HG03575 (cell line): Measurements from ENCODE around the gene MEF2B.
"Not testable (repeated sequence)": the region's sequence is repeated elsewhere in the genome, so short reads cannot be mapped to it uniquely, and the experiment has no call there.

Experiments
- ATAC-seq: cut with Tn5 transposase; IDR thresholded peaks from one replicate; pipeline ENCODE4 v1.9.1; 2021; ENCODE audit not compliant: unreplicated experiment, insufficient number of reproducible peaks, low FRiP score; ENCODE audit errors: extremely low read depth

MEF2B gene

DNA sequence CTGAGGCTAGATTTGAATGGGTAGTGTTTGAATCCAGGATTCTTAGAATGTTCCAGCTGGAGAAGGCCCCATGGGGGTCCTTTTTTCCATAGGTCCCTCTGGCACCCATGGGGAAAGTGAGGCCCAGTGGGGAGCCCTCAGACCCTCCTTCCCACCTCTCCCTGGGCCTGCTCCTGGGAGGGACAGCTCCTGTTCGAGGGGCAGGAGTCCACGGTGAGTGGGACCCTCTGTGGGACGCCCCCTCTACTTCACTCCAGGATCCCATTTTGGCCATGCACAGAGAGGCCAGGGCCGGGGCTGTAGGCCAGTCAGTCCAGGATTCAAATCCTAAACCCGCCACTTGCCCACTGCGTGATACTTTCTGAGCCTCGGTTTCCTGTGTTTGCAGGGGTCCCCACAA lies 7.6 kb downstream of the MEF2B start:
- no peak for ATAC-seq

DNA sequence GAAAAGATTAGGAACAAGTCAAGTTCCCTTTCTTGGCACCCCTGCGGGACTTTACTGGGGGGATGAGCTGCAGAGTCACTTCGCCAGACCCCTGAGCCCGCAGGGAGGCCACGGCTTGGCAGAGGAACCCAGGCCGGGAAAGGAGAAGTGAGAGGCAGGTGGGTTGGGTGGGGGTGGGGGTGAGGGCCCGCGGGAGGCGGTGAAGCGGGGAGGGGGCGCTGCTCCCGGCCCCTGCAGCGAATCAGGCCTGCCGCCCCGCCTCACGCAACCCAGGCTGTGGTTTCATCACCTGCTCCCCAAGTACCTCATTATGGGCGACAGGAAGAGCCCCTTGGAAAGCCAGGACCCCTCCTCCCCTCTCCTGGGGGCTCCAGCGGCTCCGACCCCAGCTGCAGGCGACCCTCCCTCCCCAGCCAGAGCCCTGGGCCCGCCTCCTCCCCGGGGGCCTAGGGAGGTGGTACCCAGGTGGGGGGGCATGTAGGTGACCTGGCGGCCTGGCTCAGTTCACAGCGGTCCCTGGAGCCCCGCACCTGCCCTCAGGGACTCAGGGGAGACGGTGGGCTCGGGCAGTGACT lies 9.5 kb downstream of the MEF2B start:
- no peak for ATAC-seq

DNA sequence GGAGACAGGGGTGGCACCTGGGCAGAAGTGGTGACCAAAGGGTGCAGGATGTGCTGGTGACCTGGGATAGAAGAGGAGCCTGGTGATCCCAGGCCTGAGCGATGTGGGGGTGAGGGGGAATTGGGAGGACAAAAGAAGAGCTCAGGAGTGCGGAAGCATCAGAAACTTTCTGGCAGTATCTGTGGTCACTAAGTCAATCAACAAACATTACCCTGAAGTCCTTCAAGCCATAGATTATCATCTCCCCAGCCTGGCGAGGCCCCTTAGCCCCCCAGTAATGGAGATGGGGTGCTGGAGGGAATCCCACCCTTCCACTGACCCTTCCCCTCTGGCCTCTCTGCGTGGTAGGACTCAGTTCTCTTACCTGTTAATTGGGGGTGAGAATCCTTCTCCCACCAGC lies 10.5 kb downstream of the MEF2B start:
- ATAC-seq, result no peak

DNA sequence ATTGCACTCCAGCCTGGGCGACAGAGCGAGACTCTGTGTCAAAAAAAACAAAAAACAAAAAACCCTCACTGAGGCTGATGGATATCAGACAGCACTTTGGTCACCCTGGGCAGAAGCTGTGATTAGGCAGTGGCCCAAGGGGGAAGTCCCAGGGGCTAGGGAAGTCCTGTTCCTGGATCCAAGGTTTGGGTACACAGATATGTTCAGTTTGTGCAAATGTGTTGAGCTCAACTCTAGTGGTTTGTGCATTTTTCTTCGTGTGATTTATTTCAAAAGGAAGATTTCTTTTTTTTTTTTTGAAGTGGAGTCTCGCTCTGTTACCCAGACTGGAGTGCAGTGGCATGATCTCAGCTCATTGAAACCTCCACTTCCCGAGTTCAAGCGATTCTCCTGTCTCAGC lies 12.3 kb downstream of the MEF2B start:
- ATAC-seq, result no peak

DNA sequence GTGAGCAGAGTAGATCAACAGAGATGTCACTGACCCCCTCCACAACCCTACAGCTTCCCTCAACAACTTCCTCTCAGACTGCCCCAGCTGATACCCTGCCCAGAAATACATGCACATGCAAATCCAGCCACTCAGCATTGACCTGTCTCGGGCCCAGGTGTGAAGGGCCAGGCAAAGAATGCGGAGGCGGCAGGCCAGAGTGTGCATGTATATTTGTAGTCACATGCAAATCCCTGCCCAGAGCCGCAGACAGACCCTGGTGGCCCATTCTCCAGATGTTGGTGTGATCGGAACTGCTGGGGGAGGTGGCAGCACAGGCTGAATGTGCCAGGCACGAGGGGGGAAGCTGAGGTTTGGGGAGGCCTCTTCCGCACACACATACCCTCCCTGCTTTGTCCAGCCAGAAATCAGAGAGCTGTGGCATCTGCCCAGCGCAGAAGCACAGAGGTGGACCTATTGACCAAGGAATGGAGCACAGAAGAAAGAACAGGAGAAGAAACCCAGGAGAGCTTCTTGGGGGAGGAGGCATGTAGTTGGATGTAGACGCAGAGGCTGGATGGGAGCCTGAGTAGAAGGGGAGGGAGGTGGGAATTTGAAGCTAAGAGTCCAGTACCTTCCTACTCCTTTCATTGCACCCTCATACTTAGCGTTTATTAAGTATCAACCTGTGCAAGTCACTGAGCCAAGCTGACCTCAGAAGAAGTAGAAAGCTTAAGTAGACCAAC lies 14.4 kb downstream of the MEF2B start:
- no peak for ATAC-seq

DNA sequence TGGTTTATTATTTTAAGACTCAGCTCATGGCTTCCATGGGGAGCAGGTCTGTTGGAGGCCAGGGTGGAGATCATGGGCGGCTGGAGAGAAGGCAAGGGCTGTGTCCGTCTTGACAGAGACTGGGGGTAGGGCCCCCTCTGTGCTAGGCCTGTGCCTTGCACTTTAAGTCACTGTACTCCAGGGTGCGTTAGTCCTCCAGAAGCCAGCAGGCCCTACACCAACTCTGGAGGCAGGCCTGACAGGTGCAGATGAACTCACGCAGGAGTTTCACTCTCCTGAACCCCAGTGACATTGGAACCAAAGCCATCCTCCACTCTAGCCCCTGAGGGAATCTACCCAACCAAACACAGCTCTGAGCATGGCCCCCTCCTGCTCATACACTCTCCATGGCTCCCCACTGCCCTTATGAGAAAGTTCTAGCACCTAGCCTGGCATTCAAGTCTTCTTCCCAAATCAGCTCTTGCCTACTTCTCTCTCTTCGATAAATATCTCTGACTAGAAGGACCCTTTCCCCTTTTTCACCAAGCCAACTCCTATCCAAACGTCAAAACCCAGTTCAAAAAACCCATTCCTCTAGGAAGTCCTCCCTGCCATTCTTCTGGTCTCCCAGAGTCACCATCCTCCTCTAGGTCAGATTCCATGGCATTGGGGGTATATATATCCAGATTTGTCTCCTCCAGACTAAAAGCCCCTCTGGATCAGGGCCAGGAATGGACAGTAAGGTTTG lies 15.1 kb downstream of the MEF2B start:
- no peak for ATAC-seq

DNA sequence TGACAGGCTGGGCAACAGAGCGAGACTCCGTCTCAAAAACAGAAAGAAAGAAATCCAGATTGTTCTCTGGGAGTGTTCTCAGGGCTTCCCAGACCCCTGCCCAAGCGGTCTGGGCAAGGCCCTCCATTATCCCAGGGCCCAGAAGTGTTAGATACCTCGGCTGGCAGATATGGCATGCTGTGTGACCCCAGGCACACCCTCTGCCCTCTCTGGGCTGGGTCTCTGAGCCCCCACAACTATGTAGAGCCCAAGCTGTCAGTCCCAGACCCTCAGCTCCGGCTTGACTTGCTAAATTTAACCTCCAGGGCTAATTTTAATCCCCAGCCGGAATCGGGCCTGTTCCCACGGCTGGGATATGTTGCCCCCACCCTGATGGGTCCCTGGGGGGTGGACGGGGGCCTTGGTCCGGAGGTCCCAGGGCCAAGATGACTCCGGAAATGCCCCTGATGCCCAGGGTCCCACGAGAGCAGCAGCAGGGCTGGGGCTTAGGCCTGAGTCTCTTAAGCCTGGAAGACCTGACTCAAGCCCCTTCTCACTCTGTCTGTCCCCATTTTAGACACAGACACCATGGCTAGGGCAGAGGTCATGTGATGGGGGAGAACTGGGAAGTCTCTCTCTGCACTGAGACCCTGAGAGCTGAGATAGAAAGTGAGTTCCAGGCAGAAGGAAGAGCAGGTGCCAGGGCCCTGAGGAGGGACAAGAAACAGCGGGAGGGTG lies 17.2 kb downstream of the MEF2B start:
- ATAC-seq, result no peak

DNA sequence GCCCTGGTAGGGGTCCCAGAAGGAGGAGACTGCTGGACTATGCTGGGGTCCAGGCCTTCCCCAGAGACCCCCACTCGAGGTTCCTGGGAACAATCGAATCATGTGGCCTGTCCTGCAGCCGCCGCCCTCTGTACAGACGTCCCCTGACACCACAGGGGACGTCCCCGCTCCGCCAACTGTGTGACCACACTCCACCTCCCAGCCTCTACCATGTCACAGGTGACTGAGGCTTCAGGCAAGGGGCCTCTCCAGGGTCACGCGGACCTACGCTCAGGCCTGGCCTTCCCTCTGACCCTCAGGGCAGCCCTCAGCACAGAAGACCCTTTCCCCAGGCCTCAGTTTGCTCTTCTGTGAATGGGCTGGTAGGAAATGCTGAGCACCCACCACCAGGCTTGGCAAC lies 18.6 kb downstream of the MEF2B start:
- no peak for ATAC-seq

DNA sequence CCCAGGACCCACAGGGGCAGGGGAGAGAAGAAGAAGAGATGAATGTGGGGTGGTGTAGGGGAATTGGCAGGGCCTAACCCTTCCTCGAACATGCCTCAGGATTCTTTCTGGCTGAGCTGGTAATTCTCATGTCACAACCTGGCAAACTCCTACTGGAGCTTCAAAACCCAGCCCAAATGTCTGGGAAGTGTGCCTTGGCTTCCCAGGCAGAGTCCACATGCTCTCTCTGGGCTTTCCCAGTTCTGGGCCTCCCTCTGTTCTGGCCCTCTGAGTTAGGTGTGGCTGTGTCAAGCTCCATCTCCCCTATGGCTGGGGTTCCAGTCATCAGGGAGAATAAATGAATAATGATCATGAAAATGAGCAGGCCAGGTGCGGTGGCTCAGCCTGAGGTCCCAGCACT lies 20.6 kb downstream of the MEF2B start:
- ATAC-seq, result no peak

DNA sequence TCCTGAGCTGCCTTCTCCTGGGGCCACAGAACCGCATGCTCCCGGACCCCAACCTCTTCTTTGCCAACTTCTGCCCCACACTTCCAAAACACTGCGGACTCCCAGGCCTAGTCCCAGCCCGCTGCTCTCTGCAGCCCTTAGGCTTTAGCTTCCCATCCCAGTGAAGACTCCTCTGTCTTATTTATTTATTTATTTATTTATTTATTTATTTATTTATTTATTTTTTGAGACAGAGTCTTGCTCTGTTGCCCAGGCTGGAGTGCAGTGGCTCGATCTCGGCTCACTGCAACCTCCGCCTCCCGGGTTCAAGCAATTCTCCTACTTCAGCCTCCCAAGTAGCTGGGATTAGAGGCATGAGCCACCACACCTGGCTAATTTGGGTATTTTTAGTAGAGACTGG lies 21.6 kb downstream of the MEF2B start:
- not testable (repeated sequence) for ATAC-seq

DNA sequence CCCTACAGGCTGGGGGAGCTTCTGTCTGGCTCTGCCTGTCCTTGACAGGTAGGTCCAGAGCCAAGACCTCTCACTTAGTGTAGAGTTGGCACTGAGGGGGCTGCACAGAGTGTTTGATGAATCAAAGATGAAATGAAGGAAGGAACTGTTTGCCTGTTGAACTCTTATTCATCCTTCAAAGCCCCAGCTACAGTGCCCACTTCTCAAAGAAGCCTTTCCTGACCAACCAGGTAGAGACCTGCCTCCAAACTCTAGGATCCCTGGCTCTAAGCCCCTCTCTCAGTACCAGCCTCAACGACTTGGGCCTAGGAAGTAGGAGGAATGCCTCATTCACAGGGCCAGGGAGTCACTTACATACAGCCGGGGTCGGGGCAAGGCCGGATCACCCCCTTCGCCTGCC lies 22.7 kb downstream of the MEF2B start:
- no peak for ATAC-seq

DNA sequence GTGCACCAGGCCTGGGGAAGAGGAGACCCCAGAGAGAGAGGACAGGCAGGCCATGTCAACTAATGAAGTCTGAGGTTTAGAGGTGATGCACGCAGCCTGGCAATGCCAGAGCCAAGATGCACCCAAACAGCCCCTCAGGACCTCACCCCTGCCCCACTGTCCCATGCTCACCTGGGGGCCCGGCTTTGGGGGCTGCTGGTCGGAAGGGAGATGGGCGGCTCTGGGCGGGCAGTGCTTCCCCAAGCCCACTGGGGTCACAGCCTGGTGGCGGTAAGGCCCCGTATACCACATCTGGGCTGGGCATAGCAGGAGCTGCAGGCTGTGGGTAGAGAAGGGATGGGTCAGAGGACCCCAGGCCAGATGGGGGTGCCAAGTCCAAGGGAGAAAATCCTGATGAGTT lies 23.2 kb downstream of the MEF2B start:
- ATAC-seq, result no peak

DNA sequence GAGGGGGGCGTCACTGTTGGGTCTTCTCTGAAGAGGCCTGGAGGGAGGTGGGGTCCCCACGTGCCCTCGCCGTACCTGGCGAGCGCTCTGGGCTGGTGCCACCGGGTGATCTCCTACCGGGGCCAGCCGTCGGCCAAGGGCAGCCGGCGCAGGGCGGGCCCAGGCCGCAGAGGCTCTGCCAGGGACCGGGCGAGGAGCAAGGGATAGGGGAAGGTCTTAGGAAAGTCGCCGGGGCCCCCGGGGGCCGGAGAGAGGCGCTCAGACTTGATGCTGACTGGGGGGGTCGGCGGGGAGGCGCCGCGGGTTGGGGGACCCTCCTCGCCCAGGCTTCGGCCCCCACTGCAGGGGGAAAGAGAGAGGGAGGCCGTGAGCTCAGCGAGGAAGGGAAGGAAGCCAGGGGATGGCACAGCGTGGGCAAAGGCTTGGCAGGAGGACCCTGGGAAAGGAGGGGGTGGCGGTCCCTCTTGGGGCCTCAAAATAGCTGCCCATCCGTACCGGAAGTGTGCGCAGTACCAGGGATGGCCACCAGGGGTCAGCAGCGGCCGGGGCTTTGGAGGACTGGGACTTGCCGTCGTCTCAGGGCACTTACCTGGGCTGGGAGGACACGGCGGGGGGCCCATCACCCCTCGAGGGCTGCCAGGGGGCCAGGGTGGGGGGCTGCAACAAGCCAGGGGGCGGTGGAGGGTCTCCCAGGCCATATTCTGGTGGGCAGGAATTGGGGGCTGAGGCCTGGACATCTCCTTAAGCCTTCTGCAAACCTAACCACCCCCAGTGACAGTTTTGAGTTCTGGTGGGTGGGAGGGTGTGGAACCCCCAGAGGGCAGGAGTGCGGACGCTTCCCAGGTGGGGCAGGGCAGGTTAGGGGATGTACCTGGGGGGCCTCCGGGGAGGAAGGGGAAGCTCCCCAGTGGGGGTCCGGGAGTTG lies 24.1 kb downstream of the MEF2B start:
- no peak for ATAC-seq

DNA sequence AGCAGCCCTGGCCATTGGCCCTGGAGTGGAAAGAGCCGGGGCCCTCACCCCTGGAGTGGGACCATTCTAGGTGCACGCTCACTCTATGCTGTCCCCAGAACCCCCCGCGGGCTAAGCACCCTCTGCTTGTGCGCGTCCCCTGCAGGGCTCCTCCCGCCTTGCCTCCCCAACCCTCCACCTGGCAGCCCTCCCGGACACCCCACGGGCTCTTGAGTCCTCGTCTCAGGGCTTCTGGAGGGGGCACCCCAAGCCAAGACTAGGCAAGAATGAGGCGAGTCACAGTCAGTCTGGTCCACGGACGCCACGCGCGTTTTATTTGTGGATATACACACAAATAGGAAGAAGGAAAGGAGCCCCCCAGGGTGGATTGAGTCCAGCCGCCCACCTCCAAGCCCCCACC lies 24.8 kb downstream of the MEF2B start:
- ATAC-seq, result no peak

DNA sequence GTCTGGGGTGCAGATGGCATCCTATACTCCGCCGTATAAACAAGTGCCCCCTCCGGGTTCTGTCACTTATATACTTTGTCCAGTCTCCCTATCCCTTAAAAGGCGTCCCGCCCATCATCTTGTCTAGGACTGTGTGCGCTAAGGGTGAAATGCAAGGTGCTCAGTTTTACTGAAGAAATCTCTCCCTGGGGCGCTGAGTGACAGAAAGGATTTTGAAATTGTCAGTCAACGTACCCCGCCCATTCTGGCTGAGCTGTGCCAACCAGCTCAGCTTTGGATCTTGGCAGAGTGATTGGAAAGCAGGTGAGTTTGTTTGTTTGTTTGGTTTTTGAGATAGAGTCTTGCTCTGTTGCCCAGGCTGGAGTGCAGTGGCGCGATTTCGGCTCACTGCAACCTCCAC lies 27.7 kb downstream of the MEF2B start:
- ATAC-seq, result no peak

DNA sequence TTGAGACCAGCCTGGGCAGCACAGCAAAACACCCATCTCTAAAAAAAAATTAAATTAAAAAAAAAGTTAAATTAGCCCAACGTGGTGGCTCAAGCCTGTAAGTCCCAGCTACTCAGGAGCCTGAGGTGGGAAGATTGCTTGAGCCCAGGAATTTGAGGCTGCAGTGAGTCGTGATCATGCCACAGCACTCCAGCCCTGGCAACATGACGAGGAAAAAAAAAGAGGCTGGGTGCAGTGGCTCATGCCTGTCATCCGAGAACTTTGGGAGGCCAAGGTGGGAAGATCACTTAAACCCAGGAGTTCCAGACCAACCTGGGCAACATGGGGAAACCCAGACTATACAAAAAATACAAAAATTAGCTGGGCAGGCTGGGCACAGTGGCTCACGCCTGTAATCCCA lies 29.6 kb downstream of the MEF2B start:
- no peak for ATAC-seq

DNA sequence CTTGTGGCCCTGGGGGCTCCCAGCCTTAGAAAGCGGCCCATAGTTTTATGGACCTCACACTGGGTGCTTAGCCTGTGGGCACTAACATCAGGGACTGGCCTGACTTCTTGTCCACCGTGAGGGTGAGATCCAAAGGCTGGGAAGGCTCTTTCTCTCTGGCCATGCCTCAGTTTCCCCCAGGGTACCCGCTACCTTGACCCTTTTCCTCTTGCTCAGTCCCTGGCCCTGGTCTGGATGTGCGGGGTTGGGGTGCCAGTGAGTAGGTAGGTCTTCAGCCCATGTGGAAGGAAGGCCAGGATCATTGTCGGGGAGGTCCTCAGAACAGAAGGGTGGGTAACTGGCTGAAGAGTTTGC lies 30.2 kb downstream of the MEF2B start:
- ATAC-seq, result no peak

DNA sequence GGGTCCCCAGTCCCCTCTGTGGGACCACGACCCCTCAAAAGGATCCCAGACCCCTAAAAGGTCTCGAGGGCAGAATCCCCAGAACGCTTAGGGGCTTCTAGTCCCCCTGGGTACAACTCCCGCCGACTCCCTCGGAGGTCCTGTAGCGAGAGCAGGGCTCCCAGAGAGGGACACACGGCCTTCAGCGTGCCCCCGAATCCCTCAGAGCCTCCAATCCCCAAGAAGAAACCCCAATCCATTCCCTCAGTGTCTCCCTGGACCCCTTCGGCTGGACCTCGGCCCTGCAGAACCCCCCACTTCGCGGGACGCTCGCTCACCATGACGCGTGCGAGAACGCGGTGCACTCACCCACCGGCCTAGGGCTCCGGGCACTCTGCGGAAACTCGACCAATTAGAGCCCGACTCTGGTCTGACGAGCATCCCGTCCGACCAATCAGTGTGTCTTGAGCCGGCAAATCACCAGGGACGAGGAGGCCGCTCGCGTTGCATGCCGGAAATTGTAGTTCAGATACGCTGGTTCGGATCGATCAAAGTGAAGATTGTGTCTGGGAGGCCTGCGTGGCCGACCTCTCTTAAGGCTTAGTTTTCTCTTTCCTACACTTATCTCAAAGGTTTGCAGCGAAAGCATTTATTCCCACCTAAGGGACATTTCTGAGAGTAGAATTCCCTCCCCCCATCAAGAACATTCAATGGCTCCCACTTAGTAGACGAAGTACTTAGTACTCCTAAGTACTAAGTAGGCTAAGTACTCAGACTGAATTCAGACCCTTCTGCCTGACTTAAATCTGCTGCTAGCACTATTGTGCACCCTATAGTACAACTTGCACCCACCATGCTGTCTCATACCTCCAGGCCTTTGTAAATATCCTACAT lies 31.7 kb downstream of the MEF2B start, which contains the start of gene TMEM161A:
TSS of gene TMEM161A (minus strand) at position 370 of the 873 bp plus-strand sequence. CDS start at position 320, 50 bp downstream.
- no peak for ATAC-seq
